Upper lobe of left lung (tissue), 6 donors: Measurements from ENCODE around the gene VMP1. TPM values are rescaled to one million over a fixed set of nuclear protein-coding genes. Genes with fewer than 3 reads are reported as not detected.
"Not testable (repeated sequence)": the region's sequence is repeated elsewhere in the genome, so short reads cannot be mapped to it uniquely, and the experiment has no call there.

Experiments used
- ATAC-seq, 2 donors: fragments of 200-7000 bp; cut with Tn5 transposase; one replicate each; pipeline ENCODE4 v1.9.1; 2022; ENCODE audit warnings: mild to moderate bottlenecking in 2 of 2, moderate library complexity in 2 of 2; ENCODE audit not compliant: low FRiP score in 2 of 2
- DNase-seq, 2 donors: peaks; one replicate each; pipeline ENCODE4 v3.0.0-alpha.2; 2019 to 2020
- H3K27ac ChIP-seq, 4 donors: fragments of 200-600 bp; sonication (generic); one replicate each; pipeline ENCODE4 v1.5.1; 2016 to 2019
- H3K27me3 ChIP-seq, 4 donors: fragments of 200-600 bp; sonication (generic); one replicate each; pipeline ENCODE4 v1.5.1; 2017 to 2019
- H3K36me3 ChIP-seq, 4 donors: fragments of 200-600 bp; sonication (generic); one replicate each; pipeline ENCODE4 v1.5.1; 2016 to 2019
- H3K4me1 ChIP-seq, 4 donors: fragments of 200-600 bp; sonication (generic); one replicate each; pipeline ENCODE4 v1.5.1; 2018 to 2019
- H3K4me3 ChIP-seq, 4 donors: fragments of 200-600 bp; sonication (generic); one replicate each; pipeline ENCODE4 v1.5.1; 2017 to 2019; ENCODE audit warnings: mild to moderate bottlenecking in 2 of 4, moderate library complexity in 1 of 4
- H3K9me3 ChIP-seq, 4 donors: fragments of 200-600 bp; sonication (generic); one replicate each; pipeline ENCODE4 v1.5.1; 2018 to 2019
- EP300 ChIP-seq, 4 donors: sonication (generic); formaldehyde crosslinking; IDR thresholded peaks; one replicate each; pipeline ENCODE4 v1.5.1; 2017; ENCODE audit warnings: antibody characterized with exemption in 4 of 4, control low read depth in 2 of 4
- POLR2A ChIP-seq, 4 donors: fragments of 450-650 bp; IDR thresholded peaks; one replicate each; pipeline ENCODE4 v1.5.1; 2016 to 2017; ENCODE audit warnings: antibody characterized with exemption in 4 of 4, mild to moderate bottlenecking in 2 of 4
- POLR2AphosphoS5 ChIP-seq, 2 donors: sonication (generic); formaldehyde crosslinking; IDR thresholded peaks; one replicate each; pipeline ENCODE4 v1.5.1; 2017; ENCODE audit warnings: antibody characterized with exemption in 2 of 2
- WGBS, 2 donors: methylation state at CpG; one replicate each; pipeline ENCODE4 v1.1.5; 2017 to 2018; 5-methylcytosine and 5-hydroxymethylcytosine counted together
- total RNA-seq, 6 donors: library from RNA; depleted of rRNA in 4 of 6; stranded (reverse); fragments of >200 nt in 4 of 6; gene quantifications; one replicate each; pipeline versions ENCODE4 v1.1.0 to v1.2.1, GENCODE V29; 2016 to 2021
- TF ChIP-seq, protein P1 (sequence below), 6 experiments: fragments of 450-650 bp in 4 of 6; fragments of 200-600 bp in 2 of 6; sonication (generic) in 2 of 6; IDR thresholded peaks; one replicate each; pipeline ENCODE4 v1.5.1; 2016 to 2019; ENCODE audit warnings: antibody characterized with exemption in 6 of 6
- donor health status: DM: no; HTN: no; CAD: no; lungs with moderate emphysema.
- donor health status: DM: no; HTN: yes; CAD: no; lungs with severe emphysema.

Gene VMP1
- total RNA-seq, 6 donors from 2014 or later, result 124 to 246 (median 181) TPM

DNA sequence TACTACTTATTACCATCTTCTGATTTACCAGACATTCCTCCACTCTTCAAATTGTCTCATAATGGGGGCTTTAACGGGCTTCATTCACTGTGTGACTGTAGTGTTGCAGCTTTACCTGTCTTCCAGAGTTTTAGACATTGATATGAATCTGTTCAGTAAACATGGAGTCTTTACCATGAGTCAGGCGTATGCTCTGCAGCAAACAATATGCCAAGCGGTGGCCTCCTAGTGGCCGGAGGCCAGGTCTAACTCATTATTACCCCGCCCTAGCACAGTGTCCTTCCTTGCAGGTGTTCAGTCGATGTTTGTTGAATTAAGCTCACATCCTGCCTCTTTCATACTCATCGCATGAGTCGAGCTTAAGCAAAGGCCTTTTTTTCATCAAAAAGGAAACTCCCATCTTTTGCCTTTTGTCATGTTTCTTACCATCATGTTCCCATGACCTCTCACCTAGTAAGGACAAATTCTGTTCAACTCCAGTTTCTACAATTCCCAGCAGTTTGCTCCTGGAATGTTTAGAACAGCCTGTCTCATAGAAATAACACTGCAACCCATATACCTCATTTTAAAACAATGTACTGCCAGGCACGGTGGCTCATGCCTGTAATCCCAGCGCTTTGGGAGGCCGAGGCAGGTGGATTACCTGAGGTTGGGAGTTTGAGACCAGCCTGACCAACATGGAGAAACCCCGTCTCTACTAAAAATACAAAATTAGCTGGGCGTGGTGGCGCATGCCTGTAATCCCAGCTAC, 145.9 kb downstream of the VMP1 start:
- 70 to 76% methylated on average over 11 to 14 of the region's 14 CpGs for WGBS, 2 donors
- no peak for DNase-seq
- Histone ChIP-seq H3K4me1 (peaks cover 34 to 54% (median 52%) of the 10 kb centered on the region in 4 donors), H3K27ac (peak overlapping the region; percentile 38 to 76 (median 62)), H3K9me3 (no peaks in the 10 kb centered on the region), H3K36me3 (no peaks in the 10 kb centered on the region), H3K27me3 (no peaks in the 10 kb centered on the region), H3K4me3 (no peak overlapping the region)
- TF ChIP-seq POLR2A (IDR thresholded peaks at IDR 0.05), result no peak
- peak in 2 of 4 donors; percentile 7 to 27 for TF ChIP-seq EP300 (IDR thresholded peaks at IDR 0.05)
- TF ChIP-seq, protein P1, sequence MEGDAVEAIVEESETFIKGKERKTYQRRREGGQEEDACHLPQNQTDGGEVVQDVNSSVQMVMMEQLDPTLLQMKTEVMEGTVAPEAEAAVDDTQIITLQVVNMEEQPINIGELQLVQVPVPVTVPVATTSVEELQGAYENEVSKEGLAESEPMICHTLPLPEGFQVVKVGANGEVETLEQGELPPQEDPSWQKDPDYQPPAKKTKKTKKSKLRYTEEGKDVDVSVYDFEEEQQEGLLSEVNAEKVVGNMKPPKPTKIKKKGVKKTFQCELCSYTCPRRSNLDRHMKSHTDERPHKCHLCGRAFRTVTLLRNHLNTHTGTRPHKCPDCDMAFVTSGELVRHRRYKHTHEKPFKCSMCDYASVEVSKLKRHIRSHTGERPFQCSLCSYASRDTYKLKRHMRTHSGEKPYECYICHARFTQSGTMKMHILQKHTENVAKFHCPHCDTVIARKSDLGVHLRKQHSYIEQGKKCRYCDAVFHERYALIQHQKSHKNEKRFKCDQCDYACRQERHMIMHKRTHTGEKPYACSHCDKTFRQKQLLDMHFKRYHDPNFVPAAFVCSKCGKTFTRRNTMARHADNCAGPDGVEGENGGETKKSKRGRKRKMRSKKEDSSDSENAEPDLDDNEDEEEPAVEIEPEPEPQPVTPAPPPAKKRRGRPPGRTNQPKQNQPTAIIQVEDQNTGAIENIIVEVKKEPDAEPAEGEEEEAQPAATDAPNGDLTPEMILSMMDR (IDR thresholded peaks at IDR 0.05), result peak in 3 of 6 experiments; percentile 30 to 49 (median 32)
- peak in 1 of 2 donors; percentile 53 for TF ChIP-seq POLR2AphosphoS5 (IDR thresholded peaks at IDR 0.05)
- peak; percentile 40 to 70 for ATAC-seq

DNA sequence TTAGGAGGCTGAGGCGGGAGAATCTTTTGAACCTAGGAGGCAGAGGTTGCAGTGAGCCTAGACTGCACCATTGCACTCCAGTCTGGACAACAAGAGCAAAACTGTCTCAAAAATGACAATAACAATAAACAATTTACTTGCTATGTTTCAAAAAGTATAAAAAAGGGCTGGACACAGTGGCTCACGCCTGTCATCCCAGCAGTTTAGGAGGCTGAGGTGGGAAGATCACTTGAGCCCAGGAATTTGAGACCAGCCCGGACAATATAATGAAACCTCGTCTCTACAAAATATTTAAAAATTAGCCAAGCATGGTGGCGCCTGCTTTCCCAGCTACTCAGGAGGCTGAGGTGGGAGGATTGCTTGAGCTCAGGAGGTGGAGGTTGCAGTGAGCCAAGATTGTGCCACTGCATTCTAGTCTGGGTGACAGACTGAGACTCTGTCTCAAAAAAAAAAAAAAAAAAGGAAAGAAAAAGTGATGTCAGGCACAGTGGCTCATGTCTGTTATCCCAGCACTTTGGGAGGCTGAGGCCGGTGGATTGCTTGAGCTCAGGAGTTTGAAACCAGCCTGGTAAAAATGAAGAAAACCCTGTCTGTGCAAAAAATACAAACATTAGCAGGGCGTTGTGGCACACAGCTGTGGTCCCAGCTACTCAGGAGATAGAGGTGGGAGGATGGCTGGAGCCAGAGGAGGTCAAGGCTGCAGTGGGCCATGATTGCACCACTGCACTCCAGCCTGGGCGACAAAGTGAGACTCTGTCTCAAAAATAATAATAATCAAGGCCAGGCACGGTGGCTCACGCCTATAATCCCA, 146.7 kb downstream of the VMP1 start:
- not testable (repeated sequence) for H3K27me3 ChIP-seq, H3K4me3 ChIP-seq, ATAC-seq, H3K9me3 ChIP-seq, H3K36me3 ChIP-seq, DNase-seq
- peaks cover 26 to 51% (median 45%) of the 10 kb centered on the region in 4 donors for H3K4me1 ChIP-seq
- 95 to 97% methylated on average over 10 of the region's 10 CpGs for WGBS, 2 donors
- peak overlapping the region; percentile 12 to 76 (median 62) for H3K27ac ChIP-seq

GRCh38 chr17:59856859-59857794, 149.7 kb downstream of the VMP1 start:
- WGBS, 2 donors, result 67 to 73% methylated on average over 3 of the region's 3 CpGs
- no peaks in the 10 kb centered on the region for H3K9me3 ChIP-seq
- peaks cover 17 to 48% (median 28%) of the 10 kb centered on the region in 4 donors for H3K4me1 ChIP-seq
- no peaks in the 10 kb centered on the region for H3K27me3 ChIP-seq
- H3K36me3 ChIP-seq, result peaks cover 0 to 17% (median 10%) of the 10 kb centered on the region in 4 donors
- DNase-seq (no peak), ATAC-seq (peak in 1 of 2 donors; percentile 38)
- H3K4me3 ChIP-seq, result no peak overlapping the region
- peak overlapping the region in 2 of 4 donors; percentile 31 to 32 for H3K27ac ChIP-seq
- no peak for TF ChIP-seq POLR2A (IDR thresholded peaks at IDR 0.05)
- no peak for TF ChIP-seq EP300 (IDR thresholded peaks at IDR 0.05)
- no peak for TF ChIP-seq POLR2AphosphoS5 (IDR thresholded peaks at IDR 0.05)
- TF ChIP-seq, protein P1 (IDR thresholded peaks at IDR 0.05), result no peak

DNA sequence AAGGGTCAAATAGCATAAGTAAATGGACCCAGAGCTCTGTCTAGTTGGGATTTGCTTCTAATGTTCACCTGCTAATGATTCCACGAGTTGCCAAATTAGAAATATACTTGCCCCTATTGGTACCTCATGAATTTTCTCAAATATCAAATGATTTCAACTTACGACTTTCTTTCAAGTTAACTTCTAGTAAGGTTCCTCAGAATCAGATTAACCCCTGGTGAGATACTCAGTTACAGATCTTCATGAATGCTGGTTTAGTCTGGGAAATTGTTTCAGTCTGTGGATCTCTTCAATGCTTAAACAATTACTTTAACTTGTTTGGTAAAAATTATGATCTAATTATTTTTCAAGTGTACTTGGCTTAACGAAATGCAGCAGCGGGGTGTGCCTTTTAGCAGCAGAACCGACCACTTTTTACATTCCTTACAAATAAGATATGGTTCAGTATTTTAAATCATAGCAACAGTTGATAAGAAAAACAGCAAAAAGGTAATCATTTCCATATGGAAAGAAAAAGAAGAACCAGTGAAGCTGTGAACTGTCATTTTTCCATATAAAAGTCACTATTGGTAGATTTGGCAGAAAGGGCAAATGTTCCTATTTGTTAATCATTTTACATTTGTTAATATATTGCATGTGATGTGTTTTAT, 150.8 kb downstream of the VMP1 start:
- DNase-seq (no peak), ATAC-seq (peak in 1 of 2 donors; percentile 59)
- 73% methylated on average over 5 of the region's 5 CpGs for WGBS, 2 donors
- Histone ChIP-seq H3K4me1 (peaks cover 14 to 37% (median 19%) of the 10 kb centered on the region in 4 donors), H3K4me3 (no peak overlapping the region), H3K27me3 (no peaks in the 10 kb centered on the region), H3K9me3 (no peaks in the 10 kb centered on the region), H3K36me3 (peaks cover 0 to 25% (median 14%) of the 10 kb centered on the region in 4 donors), H3K27ac (peak overlapping the region in 1 of 4 donors; percentile 17)
- TF ChIP-seq EP300 (IDR thresholded peaks at IDR 0.05), result no peak
- TF ChIP-seq, protein P1 (IDR thresholded peaks at IDR 0.05), result no peak
- no peak for TF ChIP-seq POLR2AphosphoS5 (IDR thresholded peaks at IDR 0.05)
- no peak for TF ChIP-seq POLR2A (IDR thresholded peaks at IDR 0.05)
